ENCODE measurements around the gene WLS. TPM values are rescaled to one million over a fixed set of nuclear protein-coding genes. Genes with fewer than 3 reads are reported as not detected.

WLS gene
- total RNA-seq, 2 donors from 2014 or later = 73.9 to 80.1 TPM

GRCh38 chr1:68181165-68181556, 51.2 kb downstream of the WLS start:
- ATAC-seq (ENCODE audit: insufficient number of reproducible peaks, low FRiP score, low read depth) (no peak), DNase-seq (ENCODE audit: low spot score) (no peak)
- Histone ChIP-seq H3K4me3 (no peak overlapping the region), H3K27me3 (replicated peaks; ENCODE audit: insufficient read depth) (no peaks in the 10 kb centered on the region), H3K9me3 (no peaks in the 10 kb centered on the region), H3K36me3 (no peaks in the 10 kb centered on the region), H3K4me1 (ENCODE audit: control insufficient read depth in 1 of 2, low read depth in 2 of 2) (peaks cover 6 to 30% of the 10 kb centered on the region in 2 donors), H3K27ac (no peak overlapping the region)
- TF ChIP-seq, protein P1, sequence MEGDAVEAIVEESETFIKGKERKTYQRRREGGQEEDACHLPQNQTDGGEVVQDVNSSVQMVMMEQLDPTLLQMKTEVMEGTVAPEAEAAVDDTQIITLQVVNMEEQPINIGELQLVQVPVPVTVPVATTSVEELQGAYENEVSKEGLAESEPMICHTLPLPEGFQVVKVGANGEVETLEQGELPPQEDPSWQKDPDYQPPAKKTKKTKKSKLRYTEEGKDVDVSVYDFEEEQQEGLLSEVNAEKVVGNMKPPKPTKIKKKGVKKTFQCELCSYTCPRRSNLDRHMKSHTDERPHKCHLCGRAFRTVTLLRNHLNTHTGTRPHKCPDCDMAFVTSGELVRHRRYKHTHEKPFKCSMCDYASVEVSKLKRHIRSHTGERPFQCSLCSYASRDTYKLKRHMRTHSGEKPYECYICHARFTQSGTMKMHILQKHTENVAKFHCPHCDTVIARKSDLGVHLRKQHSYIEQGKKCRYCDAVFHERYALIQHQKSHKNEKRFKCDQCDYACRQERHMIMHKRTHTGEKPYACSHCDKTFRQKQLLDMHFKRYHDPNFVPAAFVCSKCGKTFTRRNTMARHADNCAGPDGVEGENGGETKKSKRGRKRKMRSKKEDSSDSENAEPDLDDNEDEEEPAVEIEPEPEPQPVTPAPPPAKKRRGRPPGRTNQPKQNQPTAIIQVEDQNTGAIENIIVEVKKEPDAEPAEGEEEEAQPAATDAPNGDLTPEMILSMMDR (IDR thresholded peaks at IDR 0.05) = no peak

DNA sequence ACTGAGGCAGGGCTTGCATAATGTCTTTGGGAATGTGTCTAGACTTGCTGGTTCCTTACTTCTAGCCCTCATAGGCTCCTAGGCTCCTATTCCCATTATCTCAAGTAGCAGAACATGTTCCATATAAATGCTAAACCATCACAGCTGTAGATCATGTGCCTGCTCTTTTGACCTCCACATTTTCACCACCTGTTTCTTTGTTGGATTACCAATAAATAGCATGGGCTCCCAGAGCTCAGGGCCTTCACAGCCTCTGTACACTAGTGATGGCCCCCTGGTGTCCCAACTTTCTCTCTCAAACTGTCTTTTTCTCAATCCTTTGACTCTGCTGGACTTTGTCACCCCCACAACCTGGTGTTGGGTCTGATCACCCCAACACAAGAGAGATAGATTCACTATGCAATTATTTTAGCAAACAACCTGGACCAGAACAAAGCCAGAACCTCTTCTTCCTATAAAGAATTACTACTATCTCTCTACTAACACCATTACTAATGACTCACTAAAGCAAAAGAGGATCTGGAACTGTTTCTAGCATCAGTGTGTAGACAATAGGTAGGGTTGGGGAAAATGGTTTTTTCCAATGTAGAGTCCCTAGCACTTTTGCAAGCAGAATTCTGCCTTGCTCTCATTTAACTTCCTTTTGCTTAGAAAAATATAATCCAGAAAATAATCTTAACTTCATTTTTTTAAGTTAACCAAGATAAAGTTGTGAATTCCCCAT, 51.7 kb downstream of the WLS start:
- Histone ChIP-seq H3K4me1 (ENCODE audit: control insufficient read depth in 1 of 2, low read depth in 2 of 2) (peaks cover 6 to 35% of the 10 kb centered on the region in 2 donors), H3K4me3 (no peak overlapping the region), H3K27ac (no peak overlapping the region), H3K9me3 (no peaks in the 10 kb centered on the region), H3K36me3 (no peaks in the 10 kb centered on the region), H3K27me3 (replicated peaks; ENCODE audit: insufficient read depth) (no peaks in the 10 kb centered on the region)
- TF ChIP-seq, protein P1 (IDR thresholded peaks at IDR 0.05) = no peak
- ATAC-seq (ENCODE audit: insufficient number of reproducible peaks, low FRiP score, low read depth) (no peak), DNase-seq (ENCODE audit: low spot score) (no peak)

GRCh38 chr1:68178821-68179490, 53.4 kb downstream of the WLS start:
- DNase-seq (ENCODE audit: low spot score) (no peak), ATAC-seq (ENCODE audit: insufficient number of reproducible peaks, low FRiP score, low read depth) (no peak)
- Histone ChIP-seq H3K4me1 (ENCODE audit: control insufficient read depth in 1 of 2, low read depth in 2 of 2) (peaks cover 21 to 52% of the 10 kb centered on the region in 2 donors), H3K36me3 (no peaks in the 10 kb centered on the region), H3K27ac (no peak overlapping the region), H3K4me3 (no peak overlapping the region), H3K9me3 (no peaks in the 10 kb centered on the region), H3K27me3 (replicated peaks; ENCODE audit: insufficient read depth) (no peaks in the 10 kb centered on the region)
- TF ChIP-seq, protein P1 (IDR thresholded peaks at IDR 0.05) = no peak

- H3K9me3 ChIP-seq = no peaks in the 10 kb centered on the region
- H3K4me3 ChIP-seq = peak overlapping the region; percentile 36
- ATAC-seq (ENCODE audit: insufficient number of reproducible peaks, low FRiP score, low read depth) (peak; percentile 35), DNase-seq (ENCODE audit: low spot score) (no peak)
- no peaks in the 10 kb centered on the region for H3K27me3 ChIP-seq (replicated peaks; ENCODE audit: insufficient read depth)
- no peaks in the 10 kb centered on the region for H3K36me3 ChIP-seq
- H3K27ac ChIP-seq = peak overlapping the region; percentile 61 to 71
- TF ChIP-seq, protein P1 (IDR thresholded peaks at IDR 0.05) = no peak
- peaks cover 28 to 63% of the 10 kb centered on the region in 2 donors for H3K4me1 ChIP-seq (ENCODE audit: control insufficient read depth in 1 of 2, low read depth in 2 of 2)
These were observed 56.5 kb downstream of the WLS start for GRCh38 chr1:68175621-68176398.

- ATAC-seq (ENCODE audit: insufficient number of reproducible peaks, low FRiP score, low read depth) (no peak), DNase-seq (ENCODE audit: low spot score) (no peak)
- Histone ChIP-seq H3K9me3 (no peaks in the 10 kb centered on the region), H3K4me1 (ENCODE audit: control insufficient read depth in 1 of 2, low read depth in 2 of 2) (peaks cover 28 to 63% of the 10 kb centered on the region in 2 donors), H3K27ac (peak overlapping the region; percentile 61 to 71), H3K27me3 (replicated peaks; ENCODE audit: insufficient read depth) (no peaks in the 10 kb centered on the region), H3K36me3 (no peaks in the 10 kb centered on the region), H3K4me3 (peak overlapping the region; percentile 45)
- TF ChIP-seq, protein P1 (IDR thresholded peaks at IDR 0.05) = no peak
These were observed 57.6 kb downstream of the WLS start for GRCh38 chr1:68174738-68175113.
